HL-60/S4 treated with phorbol 12-myristate 13-acetate at 8.2 ng/mL for 4 days and 3 days (cell line): ENCODE results near the gene TMEM74B.

Source experiments
- in situ Hi-C: fragments of 300-500 bp; cut with MboI; formaldehyde crosslinking; loops from 2 replicates; pipeline ENCODE4 v1.15.0; 2022; ENCODE audit warnings: low sequenced_read_pairs

Gene TMEM74B

GRCh38 chr20:1183153-1183552 is 1.6 kb downstream of the TMEM74B start:
- in situ Hi-C loops = no loop called here

GRCh38 chr20:1182106-1182505 is 2.7 kb downstream of the TMEM74B start:
- in situ Hi-C loops = no loop called here

DNA sequence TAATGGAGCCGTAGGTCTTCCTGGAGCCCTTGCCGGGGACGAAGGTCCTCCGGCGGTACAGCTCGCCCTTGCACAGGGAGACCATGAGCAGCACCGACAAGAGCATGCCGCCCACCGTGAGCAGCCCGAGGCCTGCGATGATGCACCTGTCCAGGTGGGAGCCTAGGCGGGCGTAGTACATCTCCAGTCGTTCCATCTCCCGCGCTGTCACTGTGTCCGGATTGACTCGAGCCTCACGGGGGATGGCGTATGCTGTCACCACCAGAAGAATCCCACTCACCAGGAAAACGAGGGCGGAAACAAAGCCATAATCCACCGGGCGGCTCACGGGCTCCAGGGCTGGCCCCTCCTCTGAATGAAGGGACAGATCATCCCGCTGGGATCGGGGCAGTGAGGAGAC is 3.8 kb downstream of the TMEM74B start:
- in situ Hi-C loops = no loop called here

- in situ Hi-C loops = no loop called here
Measured at GRCh38 chr20:1178623-1179022, 6.2 kb downstream of the TMEM74B start.

DNA sequence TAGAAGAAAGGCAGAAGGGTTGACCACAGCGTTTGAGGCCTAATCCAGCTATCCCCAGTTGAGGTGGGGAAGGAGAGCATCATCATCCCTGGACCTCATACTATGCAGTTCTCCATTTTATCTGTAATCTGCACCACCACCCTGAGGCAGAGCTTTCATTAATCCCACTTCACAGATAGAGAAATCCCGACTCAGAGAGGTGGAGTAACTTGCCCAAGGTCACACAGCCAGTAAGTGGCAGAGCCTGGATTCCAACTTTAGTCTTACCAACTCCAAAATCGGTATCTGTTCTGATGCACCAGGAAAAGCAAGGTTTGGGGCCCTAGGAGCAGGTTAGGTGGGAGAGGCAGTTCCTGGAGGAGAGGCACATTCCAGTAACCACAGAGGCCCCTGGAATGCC is 6.7 kb downstream of the TMEM74B start:
- in situ Hi-C loops = no loop called here

DNA sequence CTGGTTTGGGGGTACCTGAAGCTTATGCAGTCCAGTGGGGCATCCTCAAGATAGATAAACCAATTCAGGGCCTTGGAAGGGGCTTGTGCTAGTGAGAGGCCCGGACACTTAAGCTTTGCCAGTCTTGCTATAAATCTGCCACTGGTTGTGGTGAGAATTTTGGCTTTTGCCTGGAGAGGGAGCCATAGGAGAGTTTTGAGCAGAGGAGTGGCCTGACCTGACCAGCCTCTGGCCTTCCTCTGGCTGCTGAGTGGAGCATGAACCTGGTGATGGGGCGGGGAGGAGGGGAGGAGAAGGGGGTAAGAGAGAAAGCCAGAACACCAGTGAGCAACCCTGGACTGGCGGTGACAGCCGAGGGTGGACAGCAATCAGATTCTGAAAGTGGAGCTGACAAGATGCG is 7.1 kb downstream of the TMEM74B start:
- in situ Hi-C loops = no loop called here

DNA sequence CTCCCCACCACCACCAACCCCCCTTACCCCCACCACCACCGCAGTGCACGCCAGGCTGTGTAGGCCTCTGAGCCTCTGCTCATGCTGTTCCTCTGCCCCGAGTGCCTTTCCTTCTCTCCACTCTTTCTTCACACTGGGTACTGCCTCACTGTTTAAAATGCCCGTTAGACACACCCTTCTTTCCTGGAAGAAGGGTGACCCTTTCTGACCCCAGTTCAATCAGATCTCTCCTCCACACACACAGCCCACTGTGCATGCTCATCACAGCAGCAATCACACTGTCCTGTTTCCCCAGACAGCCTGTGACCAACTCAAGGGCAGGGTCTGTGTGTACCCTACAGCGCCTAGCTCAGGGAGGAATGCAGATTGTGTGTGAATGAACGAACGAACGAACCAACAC is 10.0 kb downstream of the TMEM74B start:
- in situ Hi-C loops = no loop called here

GRCh38 chr20:1173698-1174097 is 11.1 kb downstream of the TMEM74B start:
- in situ Hi-C loops = no loop called here

- in situ Hi-C loops = no loop called here
Measured at GRCh38 chr20:1171461-1172093, 13.2 kb downstream of the TMEM74B start.

- in situ Hi-C loops = no loop called here
Measured at GRCh38 chr20:1169224-1169623, 15.6 kb downstream of the TMEM74B start.

DNA sequence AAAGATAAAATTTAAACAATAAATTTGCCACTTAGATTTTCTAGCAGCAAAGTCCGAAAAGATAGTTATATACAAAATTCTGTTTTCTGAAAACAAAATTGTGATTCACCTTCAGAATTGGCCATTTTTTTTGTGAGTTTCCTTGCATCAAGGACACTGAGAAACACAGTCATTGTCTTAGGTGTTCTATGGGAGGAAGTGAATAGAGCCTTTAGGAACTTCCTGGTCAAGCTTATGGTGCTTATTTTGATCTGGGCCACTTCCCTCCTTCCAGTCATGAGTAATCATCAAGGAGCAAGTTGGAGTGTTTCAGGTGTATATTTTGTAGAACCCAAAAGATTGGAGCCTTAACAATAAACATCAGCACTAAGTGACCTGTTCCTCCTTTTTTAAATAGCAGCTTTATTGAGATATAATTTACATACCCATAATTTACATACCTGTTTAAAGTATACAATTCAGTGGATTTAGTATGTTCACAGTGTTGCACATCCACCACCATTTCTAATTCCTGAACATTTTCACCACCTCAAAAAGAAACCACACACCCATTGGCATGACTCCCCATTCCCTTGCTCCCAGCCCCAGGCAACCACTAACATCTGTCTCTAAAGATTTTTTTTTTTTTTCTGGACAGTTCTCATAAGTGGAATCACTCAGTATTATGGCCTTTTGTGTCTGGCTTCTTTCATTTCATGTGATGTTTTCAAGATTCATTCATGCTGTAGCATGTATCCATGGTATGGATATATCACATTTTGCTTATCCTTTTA is 17.6 kb downstream of the TMEM74B start:
- in situ Hi-C loops = no loop called here

DNA sequence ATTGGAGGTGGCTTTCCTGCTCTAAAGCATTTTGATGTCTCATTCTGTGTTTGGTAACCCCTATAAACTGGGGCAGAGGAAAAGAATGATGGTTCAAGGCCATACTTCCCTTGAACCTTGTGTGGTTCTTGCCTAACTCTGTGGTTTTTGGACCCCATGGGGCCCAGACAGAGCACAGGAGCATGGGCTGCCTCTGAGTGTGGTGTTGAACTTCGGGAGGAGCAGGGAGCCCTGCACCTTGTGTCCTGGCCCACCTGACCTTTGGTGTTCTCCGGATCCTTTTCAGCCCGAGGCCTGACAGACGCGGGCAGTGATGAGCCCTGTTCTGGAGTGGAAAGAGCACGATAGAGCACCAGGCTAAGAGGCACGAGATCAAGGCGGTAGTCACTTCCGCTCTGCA is 18.8 kb downstream of the TMEM74B start:
- in situ Hi-C loops = no loop called here

DNA sequence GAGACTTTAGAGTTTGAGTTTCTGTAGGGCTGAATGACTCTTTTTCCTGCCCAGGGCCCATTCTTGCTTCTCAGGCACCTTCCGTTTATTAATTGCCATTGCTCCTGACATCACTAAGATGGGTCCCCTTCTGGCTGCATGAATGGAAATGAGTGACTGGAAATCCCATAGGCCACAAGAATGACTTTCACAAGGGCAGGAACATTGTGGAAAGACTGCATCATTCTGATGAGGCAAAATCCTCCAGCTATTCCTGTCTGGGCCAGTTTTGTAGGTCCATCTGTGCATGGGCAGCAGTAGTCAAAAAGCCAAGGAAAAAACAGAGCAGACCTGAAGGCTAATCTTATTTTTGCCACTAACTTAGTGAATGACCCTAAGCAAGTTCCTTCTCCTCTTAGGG is 19.3 kb downstream of the TMEM74B start:
- in situ Hi-C loops = no loop called here

DNA sequence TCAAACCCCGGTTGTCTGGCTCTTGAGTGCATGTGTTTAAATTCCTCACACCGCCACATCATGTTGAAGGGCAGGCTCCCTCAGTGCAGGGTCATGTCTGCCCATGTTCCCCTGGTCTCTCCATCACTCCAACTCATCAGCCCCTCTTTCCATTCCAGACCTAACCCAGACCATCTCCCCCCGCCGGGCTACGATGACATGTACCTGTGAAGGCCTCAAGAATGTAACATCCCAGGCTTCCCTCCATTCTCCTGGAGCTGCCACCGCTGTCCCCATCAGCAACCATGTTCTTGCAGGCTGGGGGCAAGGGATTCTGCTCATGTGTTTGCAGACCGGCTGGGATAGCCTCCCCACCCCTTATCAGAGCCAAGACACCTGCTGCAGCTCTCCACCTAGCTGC is 19.9 kb downstream of the TMEM74B start:
- in situ Hi-C loops = no loop called here

- in situ Hi-C loops = no loop called here
Measured at GRCh38 chr20:1163653-1164052, 21.1 kb downstream of the TMEM74B start.

DNA sequence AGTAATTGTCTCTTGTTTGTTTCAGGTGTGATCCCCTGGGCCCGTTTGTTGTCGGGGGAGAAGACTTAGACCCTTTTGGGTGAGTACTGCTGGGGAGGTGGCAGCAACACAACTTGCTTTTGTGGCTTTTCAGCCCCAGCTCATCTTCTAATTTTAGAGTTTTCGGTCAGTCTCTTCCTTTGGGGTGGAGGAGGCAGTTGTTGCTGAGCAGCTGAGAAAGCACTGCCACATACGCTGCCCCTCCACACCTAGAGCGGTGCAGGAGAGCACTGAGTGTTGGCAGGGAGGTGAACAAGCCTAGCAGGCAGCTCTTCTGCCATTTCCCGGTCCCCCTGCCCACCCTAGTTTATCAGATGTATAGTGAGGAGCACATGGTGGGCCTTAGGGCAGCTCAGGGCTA is 21.7 kb downstream of the TMEM74B start:
- in situ Hi-C loops = no loop called here

GRCh38 chr20:1160991-1161390 is 23.8 kb downstream of the TMEM74B start:
- in situ Hi-C loops = no loop called here

DNA sequence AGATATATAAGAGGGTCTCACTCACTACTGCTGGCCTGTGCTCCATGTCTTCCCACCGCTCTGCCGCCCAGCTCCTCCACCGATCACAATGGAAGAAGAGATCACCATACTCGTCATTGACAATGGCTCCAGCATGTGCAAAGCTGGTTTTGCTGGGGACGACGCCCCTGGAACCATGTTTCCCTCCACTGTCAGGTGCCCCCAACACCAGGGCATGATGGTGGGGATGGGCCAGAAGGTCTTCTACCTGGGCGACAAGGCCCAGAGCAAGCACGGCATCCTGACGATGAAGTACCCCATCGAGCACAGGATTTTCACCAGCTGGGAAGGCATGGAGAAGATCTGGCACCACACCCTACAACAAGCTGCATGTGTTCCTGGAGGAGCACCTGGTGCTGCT is 24.3 kb downstream of the TMEM74B start:
- in situ Hi-C loops = no loop called here

DNA sequence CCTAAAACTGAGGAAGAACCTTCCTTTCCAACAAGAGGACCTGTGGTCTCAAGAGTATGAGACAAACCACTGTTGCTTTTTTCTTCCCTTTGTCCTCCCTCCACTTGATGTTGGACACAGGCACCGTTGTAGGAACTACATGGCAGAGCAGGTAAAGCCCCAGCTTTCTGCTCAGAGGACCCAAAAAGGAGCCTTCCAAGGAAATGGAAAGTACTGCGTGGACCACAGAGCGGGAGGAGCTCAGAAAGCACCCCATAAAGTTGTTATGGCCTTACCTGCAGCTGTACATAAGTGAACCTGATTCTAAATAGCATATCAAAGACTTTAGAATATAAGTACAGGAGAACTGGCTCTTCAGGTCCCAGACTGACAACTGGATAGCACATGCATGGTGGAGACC is 29.4 kb downstream of the TMEM74B start:
- in situ Hi-C loops = no loop called here

DNA sequence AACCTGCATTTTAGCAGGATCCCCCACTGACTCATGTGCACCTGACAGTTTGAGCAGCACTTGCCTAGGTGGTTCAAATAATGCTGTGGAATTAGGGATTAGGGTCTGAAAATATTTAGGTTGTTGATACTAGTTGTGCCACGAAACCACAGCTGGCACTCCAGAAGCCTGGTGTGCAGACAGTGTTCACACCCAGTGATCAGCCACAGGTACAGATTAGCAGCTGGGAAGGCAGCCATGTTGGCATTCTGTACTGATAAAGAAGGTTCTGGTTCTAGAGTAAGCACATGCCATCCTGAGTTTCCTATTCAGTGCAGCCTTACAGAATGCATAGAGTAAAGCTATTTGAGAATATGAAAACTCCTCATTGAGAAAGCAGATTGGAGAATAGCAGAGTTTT is 30.1 kb downstream of the TMEM74B start:
- in situ Hi-C loops = no loop called here

- in situ Hi-C loops = no loop called here
Measured at GRCh38 chr20:1154226-1154625, 30.6 kb downstream of the TMEM74B start.

DNA sequence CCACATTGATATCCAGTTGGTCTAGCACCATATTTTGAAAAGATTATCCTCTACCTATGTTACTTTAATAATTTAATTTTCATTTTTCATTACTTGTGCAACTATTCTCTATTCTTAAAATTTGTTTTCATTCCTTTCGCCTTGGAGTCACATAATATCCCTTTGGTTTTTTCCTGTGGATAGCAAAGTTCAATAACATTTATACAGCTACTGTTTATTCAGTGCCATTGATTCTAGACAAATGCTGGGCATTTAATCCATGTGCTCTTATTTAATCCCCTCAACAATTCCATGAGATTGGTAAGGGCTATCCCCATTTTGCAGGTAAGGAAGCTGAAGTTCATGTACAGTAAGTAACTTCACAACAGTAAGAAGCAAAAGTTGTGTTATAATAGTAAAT is 33.8 kb downstream of the TMEM74B start:
- in situ Hi-C loops = no loop called here

GRCh38 chr20:1150218-1150617 is 34.6 kb downstream of the TMEM74B start:
- in situ Hi-C loops = no loop called here
